ENCODE data around the gene TUT1.

TUT1 gene

GRCh38 chr11:62542111-62542745 is 49.1 kb downstream of the TUT1 start:
- no peak for DNase-seq (ENCODE audit: low read depth in 2 of 2)

GRCh38 chr11:62540804-62541701 is 50.3 kb downstream of the TUT1 start:
- no peak for DNase-seq (ENCODE audit: low read depth in 2 of 2)

GRCh38 chr11:62539238-62539925 is 51.9 kb downstream of the TUT1 start:
- peak in 1 of 2 donors; percentile 62 for DNase-seq (ENCODE audit: low read depth in 2 of 2)

GRCh38 chr11:62538470-62539237 is 52.7 kb downstream of the TUT1 start:
- no peak for DNase-seq (ENCODE audit: low read depth in 2 of 2)

- no peak for DNase-seq (ENCODE audit: low read depth in 2 of 2)
Measured at GRCh38 chr11:62536301-62536957, 54.9 kb downstream of the TUT1 start.

GRCh38 chr11:62535802-62536201 is 55.5 kb downstream of the TUT1 start:
- DNase-seq (ENCODE audit: low read depth in 2 of 2) = no peak

GRCh38 chr11:62534779-62535545 is 56.4 kb downstream of the TUT1 start:
- DNase-seq (ENCODE audit: low read depth in 2 of 2) = no peak

GRCh38 chr11:62532096-62532495 is 59.2 kb downstream of the TUT1 start:
- no peak for DNase-seq (ENCODE audit: low read depth in 2 of 2)

Data from stimulated activated CD8-positive, alpha-beta memory T cell treated with anti-CD3 and anti-CD28 coated beads, Interleukin-7, amount 100 ng/mL, for 4 hours (primary cell).